NCI-H1417 treated with DMSO at 0.1 percent for 48 hours (cell line): Measurements from ENCODE around the gene ZNF234.
"Not testable (repeated sequence)": the region's sequence is repeated elsewhere in the genome, so short reads cannot be mapped to it uniquely, and the experiment has no call there.

Experiments used
- DNase-seq: peaks from one replicate; lab custom pipeline; 2025; lab: John Stamatoyannopoulos, UW

ZNF234 gene

DNA sequence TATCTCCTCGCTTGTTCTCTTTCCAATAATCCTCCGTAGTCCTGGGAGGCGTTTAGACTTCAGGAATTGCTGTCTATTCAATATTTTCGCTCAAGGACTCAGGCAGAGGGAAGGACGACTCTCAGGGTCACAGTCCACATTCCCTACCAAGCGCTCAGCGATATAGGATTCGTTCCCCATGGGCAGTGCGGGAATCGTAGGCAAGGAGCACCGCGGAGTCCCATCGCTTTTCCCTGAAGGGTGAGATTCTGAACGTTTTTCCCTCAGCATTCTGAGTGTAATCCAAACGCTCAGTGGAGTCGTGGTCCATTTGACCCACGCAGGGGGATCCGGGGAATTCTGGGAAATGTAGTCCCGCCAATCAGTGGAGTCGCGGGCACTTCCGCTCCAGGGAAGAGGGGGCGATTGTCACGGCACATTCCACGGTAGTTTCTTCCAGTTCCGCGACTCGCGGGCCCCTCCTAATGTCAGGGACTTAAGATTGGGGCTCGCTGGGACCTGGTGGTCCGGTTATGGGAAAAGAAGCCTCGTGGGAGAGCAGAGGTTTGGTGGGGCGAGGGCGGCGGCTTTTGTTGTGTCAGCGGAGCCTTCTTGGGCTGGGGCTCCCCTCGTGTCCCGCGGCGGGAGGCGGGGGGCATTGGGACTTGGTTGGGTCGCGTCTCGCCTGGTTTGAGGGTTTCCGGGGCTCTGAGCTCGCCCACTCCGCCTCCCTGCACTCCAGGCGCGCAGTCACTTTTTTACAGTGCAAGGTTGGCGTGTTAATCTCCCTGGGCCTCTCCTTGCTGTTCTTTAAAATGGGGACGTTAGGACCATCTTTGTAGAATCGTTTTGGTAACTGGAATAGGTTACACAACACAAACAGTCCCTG lies at the start of gene ZNF234:
ZNF234 (plus strand) TSS at position 364 of the 868 bp plus-strand sequence. CDS start 3,079 bp downstream, outside the sequence.
- no peak for DNase-seq

DNA sequence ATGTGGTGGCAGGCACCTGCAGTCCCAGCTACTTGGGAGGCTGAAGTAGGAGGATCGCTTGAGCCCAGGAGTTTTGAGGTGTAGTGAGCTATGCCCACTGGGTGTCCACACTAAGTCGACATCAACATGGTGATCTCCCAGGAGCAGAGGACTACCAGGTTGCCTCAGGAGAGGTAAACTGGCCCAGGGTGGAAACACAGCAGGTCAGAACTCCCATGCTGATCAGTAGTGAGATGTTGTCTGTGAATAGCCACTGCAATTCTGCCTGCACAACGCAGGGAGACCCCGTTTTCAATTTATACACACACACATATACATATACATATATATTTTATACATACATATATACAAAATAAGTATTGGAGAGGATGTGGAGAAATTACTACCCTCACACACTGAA lies 49.2 kb upstream of the ZNF234 start:
- no peak for DNase-seq

- DNase-seq, result peak; percentile 64
Observed at GRCh38 chr19:44093931-44094765, 47.2 kb upstream of the ZNF234 start, which contains the start of gene ZNF224. TSS of gene ZNF224 (plus strand) at chr19:44094361. CDS start at chr19:44097874, 3,513 bp downstream.

DNA sequence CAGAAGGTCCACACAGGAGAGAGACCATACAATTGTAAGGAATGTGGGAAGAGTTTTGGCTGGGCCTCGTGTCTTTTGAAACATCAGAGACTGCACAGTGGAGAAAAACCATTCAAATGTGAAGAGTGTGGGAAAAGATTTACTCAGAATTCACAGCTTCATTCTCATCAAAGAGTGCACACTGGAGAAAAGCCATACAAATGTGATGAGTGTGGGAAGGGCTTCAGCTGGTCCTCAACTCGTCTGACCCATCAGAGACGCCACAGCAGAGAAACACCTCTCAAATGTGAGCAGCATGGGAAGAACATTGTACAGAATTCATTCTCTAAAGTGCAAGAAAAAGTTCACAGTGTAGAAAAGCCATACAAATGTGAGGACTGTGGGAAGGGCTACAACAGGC lies 33.6 kb upstream of the ZNF234 start:
- DNase-seq, result no peak

GRCh38 chr19:44109458-44109857 lies 31.9 kb upstream of the ZNF234 start:
- DNase-seq, result no peak

- no peak for DNase-seq
Observed at GRCh38 chr19:44111910-44112463, 29.4 kb upstream of the ZNF234 start.

DNA sequence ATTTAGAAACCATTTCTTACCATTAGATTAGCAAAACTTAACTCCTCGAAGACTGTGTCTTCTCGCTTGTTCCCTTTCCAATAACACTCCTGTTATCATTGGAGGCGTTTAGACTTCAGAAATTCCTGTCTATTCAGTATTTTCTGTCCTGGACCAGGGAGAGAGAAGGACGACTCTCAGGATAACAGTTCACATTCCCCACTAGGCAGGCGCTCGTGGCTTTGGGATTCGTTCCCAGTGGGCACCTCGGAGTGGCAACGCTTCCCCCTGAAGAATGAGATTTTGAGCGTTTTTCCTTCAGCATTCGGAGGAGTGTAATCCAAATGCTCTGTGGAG lies 28.6 kb upstream of the ZNF234 start:
- DNase-seq, result no peak

DNA sequence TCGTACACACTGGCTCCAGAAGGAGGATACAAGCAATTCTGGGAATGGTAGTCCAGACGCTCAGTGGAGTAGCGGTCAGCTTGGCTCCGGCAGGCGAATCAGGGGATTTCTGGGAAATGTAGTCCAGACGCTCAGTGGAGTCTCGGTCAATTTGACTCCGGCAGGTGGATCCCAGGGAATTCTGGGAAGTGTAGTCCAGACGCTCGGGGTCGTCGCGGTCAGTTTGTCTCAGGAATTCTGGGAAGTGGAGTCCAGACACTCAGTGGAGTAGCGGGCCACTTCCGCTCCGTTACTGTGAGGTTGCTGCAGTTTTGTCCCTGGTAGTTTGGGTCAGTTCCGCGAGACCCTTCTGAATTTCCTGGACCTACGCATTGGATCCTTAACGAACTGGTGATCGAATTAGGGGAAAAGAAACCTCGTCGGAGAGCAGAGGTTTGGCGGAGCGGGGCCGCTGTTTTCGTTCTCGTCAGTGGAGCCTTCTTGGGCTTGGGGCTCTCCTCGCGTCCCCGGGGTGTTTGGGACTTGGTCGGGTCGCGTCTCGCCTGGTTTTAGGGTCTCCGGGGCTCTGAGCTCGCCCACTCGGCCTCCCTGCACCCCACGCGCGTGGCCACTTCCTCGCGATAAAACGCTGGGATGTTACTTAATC lies 28.1 kb upstream of the ZNF234 start, which contains the start of gene ZNF225:
ZNF225 (plus strand) TSS at position 262 of the 646 bp plus-strand sequence. CDS start 2,429 bp downstream, outside the sequence.
- DNase-seq, result peak; percentile 87

DNA sequence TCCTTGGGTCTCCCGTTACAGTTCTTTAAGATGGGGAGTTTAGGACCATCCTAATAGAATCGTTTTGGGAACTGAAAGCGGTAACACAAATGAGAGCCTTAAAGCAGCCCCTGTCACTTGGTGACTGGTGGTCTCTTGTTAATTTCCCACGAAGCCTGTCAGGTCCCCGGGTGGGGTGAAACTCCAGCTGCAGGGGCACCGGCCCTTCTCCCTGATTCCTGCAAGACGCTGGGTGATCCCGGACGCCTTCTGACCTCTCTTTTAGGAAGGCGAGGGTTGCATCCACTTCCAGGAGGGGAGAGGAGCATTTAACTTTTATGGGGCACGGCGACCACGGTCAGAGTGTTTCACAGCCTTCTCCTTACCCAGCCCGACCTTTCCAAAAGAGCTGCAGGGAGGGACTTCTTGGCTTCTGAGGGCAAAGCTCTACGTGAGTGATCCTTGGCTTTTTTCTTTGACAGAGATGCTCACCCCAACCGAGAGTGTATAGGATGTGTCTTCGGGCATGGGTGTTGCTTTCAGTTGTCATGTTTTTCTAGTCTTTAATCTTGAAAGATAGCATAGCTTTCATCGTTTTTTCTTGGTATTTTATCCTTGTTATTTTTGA lies 27.5 kb upstream of the ZNF234 start:
- DNase-seq, result no peak

- DNase-seq, result not testable (repeated sequence)
Observed at GRCh38 chr19:44121162-44121561, 20.2 kb upstream of the ZNF234 start.

DNA sequence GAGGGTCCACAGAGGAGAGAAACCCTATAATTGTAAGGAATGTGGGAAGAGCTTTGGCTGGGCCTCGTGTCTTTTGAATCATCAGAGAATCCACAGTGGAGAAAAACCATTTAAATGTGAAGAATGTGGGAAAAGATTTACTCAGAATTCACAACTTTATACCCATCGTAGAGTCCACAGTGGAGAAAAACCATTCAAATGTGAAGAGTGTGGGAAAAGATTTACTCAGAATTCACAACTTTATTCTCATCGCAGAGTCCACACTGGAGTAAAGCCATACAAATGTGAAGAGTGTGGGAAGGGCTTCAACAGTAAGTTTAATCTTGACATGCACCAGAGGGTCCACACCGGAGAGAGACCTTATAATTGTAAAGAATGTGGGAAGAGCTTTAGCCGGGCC lies 9.4 kb upstream of the ZNF234 start:
- no peak for DNase-seq

DNA sequence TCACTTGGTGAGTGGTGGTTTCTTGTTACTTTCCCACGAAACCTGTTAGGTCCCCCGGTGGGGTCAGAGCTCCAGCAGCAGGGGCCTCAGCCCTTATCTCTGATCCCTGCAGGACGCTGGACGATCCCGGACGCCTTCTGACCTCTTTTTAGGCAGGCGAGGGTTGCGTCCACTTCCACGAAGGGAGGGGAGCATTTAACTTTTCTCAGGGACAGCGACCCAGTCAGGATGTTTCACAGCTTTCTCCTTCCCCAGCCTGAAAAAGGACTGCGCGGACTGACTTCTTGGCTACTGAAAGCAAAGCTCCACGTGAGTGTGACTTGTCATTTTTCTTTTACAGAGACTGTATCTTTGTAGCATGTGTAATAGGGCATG lies 692 bp downstream of the ZNF234 start:
- DNase-seq, result no peak

DNA sequence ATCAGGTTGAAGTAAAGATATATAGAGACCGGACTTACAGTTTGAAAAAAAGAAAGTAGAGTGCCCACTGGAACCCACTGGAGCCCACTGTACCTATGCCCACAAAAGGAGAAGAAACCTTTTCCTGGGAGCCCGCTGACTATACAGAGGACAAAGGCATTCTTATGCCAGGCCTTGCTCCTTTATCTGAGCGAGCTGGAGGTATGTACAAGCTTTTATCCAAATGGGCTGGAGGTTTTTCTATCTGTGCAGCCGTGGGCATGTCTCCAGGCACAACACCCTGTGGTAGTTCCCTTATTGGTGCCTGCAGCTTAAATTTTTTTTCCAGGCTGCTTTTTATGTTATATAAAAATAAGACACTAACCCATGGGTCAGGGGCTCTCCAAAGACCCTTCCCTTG lies 8.4 kb downstream of the ZNF234 start:
- no peak for DNase-seq

DNA sequence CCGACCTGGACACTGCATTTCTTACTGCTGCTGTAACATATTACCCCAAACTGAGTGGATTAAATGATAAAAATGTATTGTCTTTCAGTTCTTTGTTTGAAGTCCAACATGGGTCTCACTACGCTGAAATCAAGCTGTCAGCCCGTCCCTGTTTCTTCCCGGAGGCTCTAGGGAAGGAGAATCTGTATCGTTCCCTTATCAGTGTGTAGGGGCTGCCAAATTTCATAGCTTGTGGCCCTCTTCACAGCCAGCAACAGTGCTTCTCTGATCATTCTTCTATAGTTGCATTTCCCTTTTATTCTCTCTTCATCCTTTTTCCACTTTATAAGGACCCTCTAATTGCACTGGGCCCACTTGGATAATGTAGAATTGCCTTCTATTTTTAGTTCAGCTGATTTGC lies 10.1 kb downstream of the ZNF234 start:
- DNase-seq, result no peak

DNA sequence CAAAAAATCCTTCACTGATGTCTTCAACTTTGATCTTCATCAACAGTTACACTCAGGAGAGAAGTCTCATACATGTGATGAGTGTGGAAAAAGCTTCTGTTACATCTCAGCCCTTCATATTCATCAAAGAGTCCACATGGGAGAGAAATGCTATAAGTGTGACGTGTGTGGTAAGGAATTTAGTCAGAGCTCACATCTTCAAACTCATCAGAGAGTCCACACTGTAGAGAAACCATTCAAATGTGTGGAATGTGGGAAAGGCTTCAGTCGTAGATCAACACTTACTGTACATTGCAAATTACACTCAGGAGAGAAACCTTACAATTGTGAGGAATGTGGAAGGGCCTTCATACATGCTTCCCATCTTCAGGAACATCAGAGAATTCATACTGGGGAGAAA lies 15.1 kb downstream of the ZNF234 start:
- DNase-seq, result no peak

GRCh38 chr19:44163789-44164188 lies 22.4 kb downstream of the ZNF234 start:
- no peak for DNase-seq

- DNase-seq, result no peak
Observed at GRCh38 chr19:44164327-44164672, 22.9 kb downstream of the ZNF234 start.

DNA sequence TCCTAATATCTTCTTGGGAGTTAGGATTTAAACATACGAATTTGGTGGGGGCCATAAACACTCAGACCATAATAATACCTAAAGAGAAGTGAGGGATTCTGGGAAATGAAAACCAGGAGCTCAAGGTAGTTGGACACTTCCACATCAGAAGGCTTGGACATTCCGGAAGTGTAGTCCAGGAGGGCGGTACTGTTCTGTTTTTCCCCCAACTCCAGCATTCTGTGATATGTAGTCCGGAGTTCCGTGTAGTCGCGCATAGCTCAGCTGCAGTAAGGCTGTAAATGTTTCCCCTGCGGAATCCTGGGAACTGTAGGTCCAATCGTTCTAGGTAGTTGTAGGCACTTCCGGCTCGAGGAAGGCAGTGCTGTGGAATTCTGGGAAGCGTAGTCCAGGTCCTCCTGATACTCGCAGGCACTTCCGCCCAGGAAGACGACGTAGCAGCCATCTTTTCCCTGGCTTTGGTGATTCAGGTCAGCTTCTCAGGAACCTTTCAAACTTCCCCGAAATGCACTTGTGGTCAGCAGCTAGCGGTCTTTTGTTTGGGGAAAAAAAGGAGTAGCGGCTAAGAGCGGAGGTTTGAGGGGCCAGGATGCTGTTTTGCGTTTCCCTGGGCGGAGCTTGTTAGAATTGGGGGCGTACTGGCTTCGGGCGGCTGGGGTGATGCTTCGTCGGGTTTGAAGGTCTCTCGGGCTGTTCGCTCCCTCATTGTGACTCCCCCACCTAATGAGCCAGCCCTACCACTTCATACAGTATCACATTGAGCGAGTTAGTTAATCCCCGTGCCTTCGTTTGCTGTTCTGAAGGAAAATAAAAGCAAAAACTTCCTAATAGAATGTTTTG lies 23.5 kb downstream of the ZNF234 start, which contains the start of gene ZNF226:
ZNF226 (plus strand) TSS at position 428 of the 840 bp plus-strand sequence. CDS start 4,981 bp downstream, outside the sequence.
- peak; percentile 91 for DNase-seq

GRCh38 chr19:44170660-44171059 lies 29.3 kb downstream of the ZNF234 start:
- DNase-seq, result not testable (repeated sequence)

- DNase-seq, result no peak
Observed at GRCh38 chr19:44176590-44176989, 35.2 kb downstream of the ZNF234 start.

GRCh38 chr19:44180968-44181367 lies 39.6 kb downstream of the ZNF234 start:
- DNase-seq, result no peak
